T47D (cell line): ENCODE data around the gene FAM3D.
A peak's percentile ranks its signal among the peaks of the same experiment; 100 is the strongest.

Source experiments
- DNase-seq, 2 experiments: peaks; one replicate each; pipeline versions ENCODE4 v3.0.0 to v3.0.0-alpha.2; 2011 to 2012; ENCODE audit warnings: low read depth in 1 of 2, low spot score in 1 of 2
- JUND ChIP-seq: IDR thresholded peaks from 2 replicates; pipeline ENCODE4 v1.6.1; 2012; ENCODE audit warnings: low read depth
- in situ Hi-C: cut with HindIII; loops from 2 replicates; pipeline ENCODE4 v1.10.0; 2016; ENCODE audit warnings: low sequenced_read_pairs, low pct_unique_long_range_greater_than_20kb

The FAM3D gene

GRCh38 chr3:58586776-58587192 lies 79.8 kb downstream of the FAM3D start:
- in situ Hi-C loops = no loop called here
- no peak for DNase-seq
- TF ChIP-seq JUND = no peak

GRCh38 chr3:58585994-58586393 lies 80.6 kb downstream of the FAM3D start:
- in situ Hi-C loops = no loop called here
- peak; percentile 12 to 50 for DNase-seq
- TF ChIP-seq JUND = no peak

GRCh38 chr3:58585005-58585786 lies 81.4 kb downstream of the FAM3D start:
- DNase-seq = peak; percentile 70 to 89
- in situ Hi-C loops = no loop called here
- TF ChIP-seq JUND = no peak

GRCh38 chr3:58584690-58585004 lies 81.9 kb downstream of the FAM3D start:
- no peak for DNase-seq
- in situ Hi-C loops = no loop called here
- TF ChIP-seq JUND = no peak
